B cell (primary cell): ENCODE results near the gene STYXL1.

Experiments used
- CTCF ChIP-seq: fragments of 200-600 bp; IDR thresholded peaks from one replicate; pipeline ENCODE4 v1.8.0; 2022; ENCODE audit warnings: antibody characterized with exemption, mild to moderate bottlenecking
- EZH2 ChIP-seq: IDR thresholded peaks from 2 replicates; pipeline ENCODE4 v1.6.1; 2012; ENCODE audit warnings: borderline replicate concordance, low read depth, mild to moderate bottlenecking, moderate library complexity, low read length; ENCODE audit not compliant: insufficient read depth, poor library complexity, severe bottlenecking

GRCh38 chr7:75982306-75983064 lies 65.3 kb downstream of the STYXL1 start:
- TF ChIP-seq CTCF = no peak
- no peak for TF ChIP-seq EZH2
